Astrocyte (in vitro differentiated cells and primary cell): ENCODE results near the gene PCCA.

Experiments
- EZH2 ChIP-seq: IDR thresholded peaks from 2 replicates; pipeline ENCODE4 v1.6.1; 2012; ENCODE audit warnings: mild to moderate bottlenecking, low read length, inconsistent platforms; ENCODE audit not compliant: insufficient read depth
- TF ChIP-seq, protein P1 (sequence below): IDR thresholded peaks from 2 replicates; pipeline ENCODE4 v1.5.1; 2011; ENCODE audit warnings: low read depth, mild to moderate bottlenecking, inconsistent platforms, low read length, moderate library complexity; ENCODE audit not compliant: insufficient read depth

DNA sequence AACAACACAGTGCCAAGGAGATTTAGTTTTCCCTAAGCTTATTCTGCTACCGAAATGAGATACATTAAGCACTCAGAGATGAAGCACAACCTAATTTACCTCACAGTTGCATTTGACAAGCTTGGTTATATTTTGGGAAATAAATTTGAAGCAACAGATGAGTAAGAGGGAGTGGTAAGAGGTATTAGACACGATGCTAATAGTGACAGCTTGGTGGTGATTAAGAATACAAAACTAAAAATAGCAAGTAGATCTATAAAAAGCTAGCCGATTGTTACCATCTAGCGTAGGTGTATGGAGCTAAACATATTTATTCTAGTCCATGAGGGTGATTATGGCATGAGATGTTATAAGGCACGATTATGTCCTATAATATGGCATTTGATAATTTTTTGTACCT is 208.5 kb downstream of the PCCA start:
- TF ChIP-seq, protein P1, sequence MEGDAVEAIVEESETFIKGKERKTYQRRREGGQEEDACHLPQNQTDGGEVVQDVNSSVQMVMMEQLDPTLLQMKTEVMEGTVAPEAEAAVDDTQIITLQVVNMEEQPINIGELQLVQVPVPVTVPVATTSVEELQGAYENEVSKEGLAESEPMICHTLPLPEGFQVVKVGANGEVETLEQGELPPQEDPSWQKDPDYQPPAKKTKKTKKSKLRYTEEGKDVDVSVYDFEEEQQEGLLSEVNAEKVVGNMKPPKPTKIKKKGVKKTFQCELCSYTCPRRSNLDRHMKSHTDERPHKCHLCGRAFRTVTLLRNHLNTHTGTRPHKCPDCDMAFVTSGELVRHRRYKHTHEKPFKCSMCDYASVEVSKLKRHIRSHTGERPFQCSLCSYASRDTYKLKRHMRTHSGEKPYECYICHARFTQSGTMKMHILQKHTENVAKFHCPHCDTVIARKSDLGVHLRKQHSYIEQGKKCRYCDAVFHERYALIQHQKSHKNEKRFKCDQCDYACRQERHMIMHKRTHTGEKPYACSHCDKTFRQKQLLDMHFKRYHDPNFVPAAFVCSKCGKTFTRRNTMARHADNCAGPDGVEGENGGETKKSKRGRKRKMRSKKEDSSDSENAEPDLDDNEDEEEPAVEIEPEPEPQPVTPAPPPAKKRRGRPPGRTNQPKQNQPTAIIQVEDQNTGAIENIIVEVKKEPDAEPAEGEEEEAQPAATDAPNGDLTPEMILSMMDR: no peak
- TF ChIP-seq EZH2: no peak
